ENCODE data around the gene CCNL1.
"Not testable (repeated sequence)": the region's sequence is repeated elsewhere in the genome, so short reads cannot be mapped to it uniquely, and the experiment has no call there.

The CCNL1 gene

DNA sequence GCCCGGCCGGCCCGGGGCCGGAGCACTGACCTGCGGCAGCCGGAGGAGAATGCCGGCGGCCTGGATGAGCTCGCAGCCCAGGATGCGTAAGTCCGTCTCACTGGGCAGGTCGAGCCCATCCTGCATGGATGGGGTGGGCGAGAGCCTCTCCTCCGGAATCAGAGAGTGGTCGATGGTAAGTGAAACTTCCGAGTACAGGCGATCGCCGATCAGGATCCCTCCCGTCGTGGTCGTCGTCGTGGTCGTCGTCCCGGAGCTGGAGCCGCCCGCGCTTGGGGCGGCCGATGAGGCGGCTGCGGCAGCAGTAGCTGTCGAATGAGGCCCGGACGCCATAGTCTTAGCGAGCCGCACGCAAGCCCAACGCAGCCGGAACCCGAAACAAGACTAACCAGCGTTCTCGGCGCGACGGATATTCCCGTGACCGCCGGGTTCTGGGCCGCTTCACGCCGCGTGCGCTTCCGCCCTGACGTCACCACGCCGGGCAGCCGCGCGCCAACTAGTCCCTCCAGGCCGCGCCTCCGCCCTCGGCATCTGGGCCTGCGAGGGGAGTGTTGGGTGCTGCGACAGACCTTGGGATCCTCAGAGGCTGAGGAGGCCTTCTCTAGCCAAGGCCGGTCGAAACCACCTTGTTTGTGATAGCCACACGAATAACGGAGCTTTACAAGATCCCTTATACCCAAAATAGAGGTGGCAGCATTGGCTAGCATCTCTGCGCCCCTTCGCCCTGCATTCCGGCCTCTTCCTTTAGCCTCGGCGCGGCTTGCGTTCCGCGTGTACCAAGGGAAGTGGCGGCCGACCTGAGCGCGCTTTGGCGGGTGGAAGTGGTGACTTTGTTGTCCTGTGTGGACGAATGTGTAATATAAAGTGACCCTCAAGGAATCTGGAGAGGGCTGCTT is at the start of gene CCNL1:
CCNL1 (minus strand) TSS at position 386 of the 896 bp plus-strand sequence; CDS start at position 333, 53 bp downstream.
- DNase-seq, result peak; percentile 97

DNA sequence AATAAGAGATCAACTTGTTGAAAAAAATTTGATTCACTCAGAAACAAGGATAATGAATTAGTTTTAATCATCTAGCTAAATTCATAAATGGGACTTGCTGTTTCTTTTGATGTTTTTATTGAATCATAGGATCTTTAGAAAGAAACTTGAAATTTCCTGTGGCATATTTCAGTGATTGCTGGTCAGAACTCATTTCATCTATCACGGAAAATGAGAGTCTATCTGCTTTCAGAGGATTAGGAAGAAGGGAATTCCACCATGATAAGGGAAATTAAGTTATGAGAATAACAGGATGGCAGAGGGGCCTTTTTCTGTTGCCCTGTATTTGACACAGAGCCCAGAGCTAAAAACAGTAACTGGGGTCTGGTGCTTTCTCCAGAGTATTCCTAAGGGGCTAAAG is 44.9 kb upstream of the CCNL1 start:
- DNase-seq, result no peak

DNA sequence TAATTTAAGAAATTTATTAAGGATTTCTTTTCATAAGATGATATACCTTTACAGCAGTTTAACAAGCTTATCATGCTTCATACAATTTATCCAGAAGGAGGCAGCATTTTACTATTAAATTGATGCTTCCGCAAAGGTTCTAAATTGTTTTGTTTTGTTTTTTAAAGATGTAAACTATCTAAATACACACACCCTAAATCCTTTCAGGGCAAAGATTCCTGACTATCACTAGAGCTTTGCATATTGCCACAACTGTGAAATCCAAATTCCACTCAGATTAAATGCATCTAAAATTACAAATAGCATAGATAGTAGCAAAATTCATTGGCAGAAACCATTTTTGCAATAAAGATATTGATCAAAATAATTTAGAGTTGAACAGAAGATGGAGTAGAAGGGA is 44.5 kb upstream of the CCNL1 start:
- no peak for DNase-seq

- DNase-seq, result peak; percentile 49
Measured at GRCh38 chr3:157201648-157202278, 41.8 kb upstream of the CCNL1 start.

- DNase-seq, result no peak
Measured at GRCh38 chr3:157199841-157200240, 39.9 kb upstream of the CCNL1 start.

GRCh38 chr3:157195965-157196364 is 36.0 kb upstream of the CCNL1 start:
- no peak for DNase-seq

DNA sequence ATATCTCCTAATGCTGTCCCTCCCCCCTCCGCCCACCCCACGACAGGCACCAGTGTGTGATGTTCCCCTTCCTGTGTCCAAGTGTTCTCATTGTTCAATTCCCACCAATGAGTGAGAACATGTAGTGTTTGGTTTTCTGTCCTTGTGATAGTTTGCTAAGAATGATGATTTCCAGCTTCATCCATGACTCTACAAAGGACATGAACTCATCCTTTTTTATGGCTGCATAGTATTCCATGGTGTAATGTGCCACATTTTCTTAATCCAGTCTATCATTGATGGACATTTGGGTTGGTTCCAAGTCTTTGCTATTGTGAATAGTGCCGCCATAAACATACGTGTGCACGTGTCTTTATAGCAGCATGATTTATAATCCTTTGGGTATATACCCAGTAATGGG is 31.2 kb upstream of the CCNL1 start:
- DNase-seq, result not testable (repeated sequence)

DNA sequence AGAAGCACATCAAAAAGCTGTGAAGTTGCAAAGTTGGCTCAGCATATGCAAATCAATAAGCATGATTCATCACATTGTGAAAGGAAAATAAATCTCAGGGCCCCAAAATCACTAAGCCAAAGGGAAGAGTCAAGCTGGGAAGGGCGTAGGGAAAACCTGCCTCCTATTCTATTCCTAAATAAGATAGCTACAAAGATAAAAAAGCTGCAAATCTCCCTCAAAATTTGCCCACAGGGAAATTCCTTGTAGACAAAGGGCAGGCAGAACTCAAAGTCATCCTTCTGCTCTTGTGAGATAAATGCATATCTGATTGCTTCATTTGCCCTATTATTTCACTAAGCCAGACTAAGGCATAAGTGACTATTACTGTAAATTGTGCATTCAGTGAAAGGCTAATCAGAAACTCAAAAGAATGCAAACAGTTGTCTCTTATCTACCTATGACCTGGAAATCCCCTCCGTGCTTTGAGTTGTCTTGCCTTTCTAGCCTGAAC is 30.5 kb upstream of the CCNL1 start:
- no peak for DNase-seq

DNA sequence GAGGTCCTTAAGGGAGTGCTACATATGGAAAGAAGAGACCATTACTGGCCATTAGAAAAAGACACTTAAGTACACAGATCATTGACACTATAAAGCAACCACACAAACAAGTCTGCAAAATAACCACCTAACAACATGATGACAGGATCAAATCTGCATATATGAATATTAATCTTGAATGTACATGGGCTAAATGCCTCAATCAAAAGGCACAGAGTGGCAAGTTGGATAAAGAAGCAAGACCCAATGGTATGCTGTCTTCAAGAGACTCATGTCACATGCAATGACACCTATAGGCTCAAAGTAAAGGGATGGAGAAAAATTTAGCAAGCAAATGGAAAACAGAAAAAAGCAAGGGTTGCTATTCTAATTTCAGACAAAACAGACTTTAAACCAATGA is 28.4 kb upstream of the CCNL1 start:
- no peak for DNase-seq

DNA sequence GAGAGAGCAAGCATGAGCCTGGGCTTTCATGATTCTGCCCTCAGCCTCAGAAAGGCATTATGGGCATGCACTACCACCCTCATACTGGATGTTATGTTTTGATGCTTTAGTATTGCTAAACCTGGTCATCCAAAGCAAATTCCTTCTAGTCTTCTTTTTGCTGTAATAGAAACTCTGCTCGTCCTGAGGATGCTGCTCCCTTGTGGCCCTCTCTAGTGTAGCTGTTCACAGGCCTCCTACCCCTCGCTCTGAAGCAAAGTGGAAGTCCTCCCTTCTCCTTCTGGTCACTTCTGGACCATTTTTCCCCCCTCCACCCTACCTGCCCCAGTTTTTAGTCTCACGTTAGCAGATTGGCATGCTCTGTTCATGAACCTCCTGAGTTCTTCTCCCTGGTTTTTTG is 22.9 kb upstream of the CCNL1 start:
- DNase-seq, result no peak

DNA sequence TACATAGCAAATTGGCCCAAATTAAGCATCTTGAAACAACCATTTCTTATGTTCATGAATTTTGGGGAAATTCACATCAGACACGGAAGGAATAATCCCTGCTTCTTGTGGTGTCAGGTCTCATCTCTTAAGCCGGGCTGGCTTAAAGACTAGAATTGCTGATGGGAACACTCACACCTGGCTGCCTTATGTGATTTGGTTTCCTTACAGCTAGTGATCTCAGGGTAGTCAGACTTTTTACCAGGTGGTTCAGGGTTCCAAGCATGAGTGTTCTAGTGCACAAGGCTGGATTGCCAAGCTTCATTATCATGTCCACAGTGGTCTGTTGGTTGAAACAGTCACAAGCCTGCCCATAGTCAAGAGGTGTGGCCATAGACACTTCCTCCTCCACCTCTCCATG is 20.3 kb upstream of the CCNL1 start:
- DNase-seq, result no peak

GRCh38 chr3:157179365-157179803 is 19.4 kb upstream of the CCNL1 start:
- no peak for DNase-seq

DNA sequence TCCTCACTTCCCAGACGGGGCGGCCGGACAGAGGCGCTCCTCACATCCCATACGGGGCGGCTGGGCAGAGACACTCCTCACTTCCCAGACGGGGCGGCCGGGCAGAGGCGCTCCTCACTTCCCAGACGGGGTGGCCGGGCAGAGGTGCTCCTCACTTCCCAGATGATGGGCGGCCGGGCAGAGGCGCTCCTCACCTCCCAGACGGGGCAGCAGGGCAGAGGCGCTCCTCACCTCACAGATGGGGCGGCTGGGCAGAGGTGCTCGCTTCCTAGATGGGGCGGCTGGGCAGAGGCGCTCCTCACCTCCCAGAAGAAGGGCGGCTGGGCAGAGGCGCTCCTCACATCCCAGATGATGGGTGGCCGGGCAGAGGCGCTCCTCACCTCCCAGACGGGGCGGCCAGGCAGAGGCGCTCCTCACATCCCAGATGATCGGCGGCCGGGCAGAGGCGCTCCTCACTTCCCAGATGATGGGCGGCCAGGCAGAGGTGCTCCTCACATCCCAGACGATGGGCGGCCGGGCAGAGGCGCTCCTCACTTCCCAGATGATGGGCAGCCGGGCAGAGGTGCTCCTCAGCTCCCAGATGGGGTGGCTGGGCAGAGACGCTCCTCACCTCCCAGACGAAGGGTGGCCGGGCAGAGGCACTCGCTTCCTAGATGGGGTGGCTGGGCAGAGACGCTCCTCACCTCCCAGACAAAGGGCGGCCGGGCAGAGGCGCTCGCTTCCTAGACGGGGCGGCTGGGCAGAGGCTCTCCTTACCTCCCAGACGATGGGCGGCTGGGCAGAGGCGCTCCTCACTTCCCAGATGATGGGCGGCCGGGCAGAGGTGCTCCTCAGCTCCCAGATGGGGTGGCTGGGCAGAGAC is 18.8 kb upstream of the CCNL1 start:
- not testable (repeated sequence) for DNase-seq

- DNase-seq, result not testable (repeated sequence)
Measured at GRCh38 chr3:157177801-157178453, 18.0 kb upstream of the CCNL1 start.

GRCh38 chr3:157176934-157177333 is 17.0 kb upstream of the CCNL1 start:
- DNase-seq, result no peak

DNA sequence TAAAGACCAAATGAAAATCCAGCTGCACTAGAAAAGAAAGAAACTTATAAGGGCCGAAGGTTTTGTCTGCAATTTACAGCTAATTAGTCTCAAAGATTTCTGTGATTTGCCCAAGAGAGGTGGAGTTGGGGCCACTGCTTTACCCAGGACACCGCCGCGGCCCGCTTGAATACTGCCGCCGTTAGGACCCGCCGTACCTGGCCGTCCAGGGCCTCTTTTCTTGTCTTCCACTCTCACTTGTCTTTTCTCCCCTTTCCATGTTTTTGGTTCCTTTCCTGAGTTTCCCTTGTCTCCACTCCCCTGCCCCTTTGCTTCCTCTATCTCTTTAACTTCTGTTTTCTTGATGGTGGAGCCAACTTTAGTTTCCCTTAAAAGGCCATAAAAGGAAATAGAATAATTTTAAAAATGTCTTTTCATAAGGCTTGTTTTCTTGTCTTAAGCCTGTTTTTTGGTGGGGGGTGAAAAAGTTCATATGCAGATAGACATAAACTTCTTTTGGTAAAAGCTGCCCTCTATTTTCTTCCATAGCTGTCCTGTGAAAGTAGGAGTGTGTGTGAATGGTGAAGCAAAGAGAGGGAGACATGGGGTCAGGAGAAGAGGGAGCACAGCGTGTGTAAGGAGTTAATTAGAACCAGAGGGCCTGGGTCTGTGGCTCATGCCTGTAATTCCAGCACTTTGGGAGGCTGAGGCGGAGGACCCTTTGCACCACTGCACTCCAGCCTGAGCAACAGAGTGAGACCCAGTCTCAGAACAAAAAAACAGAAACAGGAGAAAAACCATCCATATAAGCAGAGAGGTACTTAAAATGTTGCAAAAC is 16.0 kb upstream of the CCNL1 start:
- DNase-seq, result peak; percentile 25

GRCh38 chr3:157174649-157175498 is 14.9 kb upstream of the CCNL1 start:
- peak; percentile 99 for DNase-seq

DNA sequence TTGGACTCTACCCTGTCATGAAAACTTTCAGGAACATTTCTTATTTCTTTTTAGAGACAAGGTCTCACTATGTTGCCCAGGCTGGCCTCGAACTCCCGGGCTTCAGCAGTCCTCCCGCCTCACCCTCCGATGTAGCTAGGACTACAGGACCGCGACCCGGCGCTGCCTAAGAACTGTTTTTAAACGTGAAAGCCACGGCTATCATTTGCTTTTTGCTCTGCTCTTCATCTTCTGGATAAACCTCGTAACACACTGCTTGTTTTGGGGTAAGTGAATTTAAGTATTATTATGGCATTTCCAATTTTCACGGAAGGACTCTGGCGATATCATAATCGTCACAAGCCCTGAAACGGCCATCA is 14.3 kb upstream of the CCNL1 start:
- no peak for DNase-seq

GRCh38 chr3:157173343-157173742 is 13.4 kb upstream of the CCNL1 start:
- DNase-seq, result not testable (repeated sequence)

GRCh38 chr3:157172746-157173145 is 12.8 kb upstream of the CCNL1 start:
- no peak for DNase-seq

DNA sequence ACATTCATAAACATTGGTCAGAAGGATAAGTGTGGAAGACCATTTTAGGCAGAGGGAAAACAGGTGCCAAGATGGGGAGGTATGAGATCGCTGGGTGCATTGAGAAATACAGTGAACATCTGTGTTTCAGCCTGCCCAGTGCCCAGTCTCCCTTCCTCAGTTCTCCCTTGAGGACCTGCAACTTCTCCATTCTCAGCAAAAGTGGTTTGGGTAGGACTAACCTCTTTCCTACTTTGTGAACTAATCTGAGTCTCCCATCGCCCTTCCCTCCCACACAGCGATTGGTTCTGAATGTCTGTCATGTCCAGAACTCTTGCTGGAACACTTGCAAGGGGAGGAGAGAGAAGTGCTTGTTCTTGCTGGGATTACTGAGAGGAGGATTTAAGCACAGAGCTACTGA is 10.9 kb upstream of the CCNL1 start:
- DNase-seq, result no peak
